DOHH2 (cell line): ENCODE data around the gene CCDC88C.
"Not testable (repeated sequence)": the region's sequence is repeated elsewhere in the genome, so short reads cannot be mapped to it uniquely, and the experiment has no call there.

Experiments
- H3F3A ChIP-seq: fragments of 200-600 bp; sonication (generic), shearing (Covaris generic); 2 replicates; pipeline ENCODE4 v1.6.0; 2016; ENCODE audit warnings: antibody characterized with exemption, mild to moderate bottlenecking; ENCODE audit not compliant: control insufficient read depth, insufficient read depth
- H3K27ac ChIP-seq: fragments of 200-600 bp; sonication (generic); 2 replicates; pipeline ENCODE4 v1.5.1; 2014; ENCODE audit warnings: low read depth, mild to moderate bottlenecking, low read length, moderate library complexity
- H3K27me3 ChIP-seq: fragments of 200-600 bp; sonication (generic); 2 replicates; pipeline ENCODE4 v1.6.1; 2014; ENCODE audit warnings: mild to moderate bottlenecking, low read length, mixed read lengths; ENCODE audit not compliant: control insufficient read depth
- H3K36me3 ChIP-seq: fragments of 200-600 bp; sonication (generic); 2 replicates; pipeline ENCODE4 v1.6.1; 2014; ENCODE audit warnings: mild to moderate bottlenecking, low read length, moderate library complexity, mixed read lengths; ENCODE audit not compliant: control insufficient read depth
- H3K4me1 ChIP-seq: fragments of 200-600 bp; sonication (generic); 2 replicates; pipeline ENCODE4 v1.6.1; 2014; ENCODE audit warnings: mild to moderate bottlenecking, low read length, mixed read lengths; ENCODE audit not compliant: control insufficient read depth
- H3K4me2 ChIP-seq: fragments of 200-600 bp; sonication (generic); 2 replicates; pipeline ENCODE4 v1.6.0; 2014; ENCODE audit warnings: mild to moderate bottlenecking, low read length, moderate library complexity
- H3K4me3 ChIP-seq: fragments of 200-600 bp; sonication (generic); 2 replicates; pipeline ENCODE4 v1.5.1; 2014; ENCODE audit warnings: mild to moderate bottlenecking, low read length, mixed read lengths
- H3K79me2 ChIP-seq: fragments of 200-600 bp; sonication (generic); 2 replicates; pipeline ENCODE4 v1.6.1; 2014; ENCODE audit warnings: mild to moderate bottlenecking, low read length, mixed read lengths; ENCODE audit not compliant: control insufficient read depth
- H3K9me2 ChIP-seq: fragments of 200-600 bp; sonication (generic); replicated peaks from 2 replicates; pipeline ENCODE4 v1.6.1; 2014; ENCODE audit warnings: mild to moderate bottlenecking, low read length, mixed read lengths; ENCODE audit not compliant: control insufficient read depth
- H3K9me3 ChIP-seq: fragments of 200-600 bp; sonication (generic); 2 replicates; pipeline ENCODE4 v1.6.1; 2014; ENCODE audit warnings: antibody characterized with exemption, low read length, mixed read lengths; ENCODE audit not compliant: control insufficient read depth, insufficient read depth
- H4K20me1 ChIP-seq: fragments of 200-600 bp; sonication (generic); 2 replicates; pipeline ENCODE4 v1.6.0; 2014; ENCODE audit warnings: low read depth, mild to moderate bottlenecking, antibody characterized with exemption, low read length, moderate library complexity; ENCODE audit not compliant: control insufficient read depth, insufficient read depth
- EZH2phosphoT487 ChIP-seq: fragments of 200-600 bp; sonication (generic); IDR thresholded peaks from 2 replicates; pipeline ENCODE4 v1.6.1; 2017; ENCODE audit warnings: borderline replicate concordance, mild to moderate bottlenecking, antibody characterized with exemption, low read length, moderate library complexity, mixed read lengths
- TF ChIP-seq, protein P1 (sequence below): fragments of 200-600 bp; sonication (generic); IDR thresholded peaks from one replicate; pipeline ENCODE4 v1.5.1; 2014; ENCODE audit warnings: antibody characterized with exemption, mild to moderate bottlenecking, low read depth, low read length; ENCODE audit not compliant: poor library complexity, severe bottlenecking

CCDC88C gene

GRCh38 chr14:91229005-91229382 lies 188.6 kb downstream of the CCDC88C start:
- no peaks in the 10 kb centered on the region for H3K79me2 ChIP-seq
- no peaks in the 10 kb centered on the region for H3K27me3 ChIP-seq
- H3K4me2 ChIP-seq, result peak overlapping the region; percentile 44
- H3K4me1 ChIP-seq, result peaks cover 50% of the 10 kb centered on the region
- TF ChIP-seq, protein P1, sequence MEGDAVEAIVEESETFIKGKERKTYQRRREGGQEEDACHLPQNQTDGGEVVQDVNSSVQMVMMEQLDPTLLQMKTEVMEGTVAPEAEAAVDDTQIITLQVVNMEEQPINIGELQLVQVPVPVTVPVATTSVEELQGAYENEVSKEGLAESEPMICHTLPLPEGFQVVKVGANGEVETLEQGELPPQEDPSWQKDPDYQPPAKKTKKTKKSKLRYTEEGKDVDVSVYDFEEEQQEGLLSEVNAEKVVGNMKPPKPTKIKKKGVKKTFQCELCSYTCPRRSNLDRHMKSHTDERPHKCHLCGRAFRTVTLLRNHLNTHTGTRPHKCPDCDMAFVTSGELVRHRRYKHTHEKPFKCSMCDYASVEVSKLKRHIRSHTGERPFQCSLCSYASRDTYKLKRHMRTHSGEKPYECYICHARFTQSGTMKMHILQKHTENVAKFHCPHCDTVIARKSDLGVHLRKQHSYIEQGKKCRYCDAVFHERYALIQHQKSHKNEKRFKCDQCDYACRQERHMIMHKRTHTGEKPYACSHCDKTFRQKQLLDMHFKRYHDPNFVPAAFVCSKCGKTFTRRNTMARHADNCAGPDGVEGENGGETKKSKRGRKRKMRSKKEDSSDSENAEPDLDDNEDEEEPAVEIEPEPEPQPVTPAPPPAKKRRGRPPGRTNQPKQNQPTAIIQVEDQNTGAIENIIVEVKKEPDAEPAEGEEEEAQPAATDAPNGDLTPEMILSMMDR, result no peak
- no peak for TF ChIP-seq EZH2phosphoT487
- peak overlapping the region; percentile 37; the same call in 1 of the 2 replicates for H3K4me3 ChIP-seq
- H3K9me2 ChIP-seq, result no peaks in the 10 kb centered on the region
- H4K20me1 ChIP-seq, result no peaks in the 10 kb centered on the region
- peak overlapping the region; percentile 22; the same call in 1 of the 2 replicates for H3K27ac ChIP-seq
- H3F3A ChIP-seq, result 0 out of 2 replicates have a peak, but pooled peaks cover 2% of the 10 kb centered on the region
- H3K36me3 ChIP-seq, result no peaks in the 10 kb centered on the region
- no peaks in the 10 kb centered on the region; the same call in 1 of the 2 replicates for H3K9me3 ChIP-seq

GRCh38 chr14:91228112-91229004 lies 189.3 kb downstream of the CCDC88C start:
- no peaks in the 10 kb centered on the region for H3K36me3 ChIP-seq
- no peaks in the 10 kb centered on the region for H4K20me1 ChIP-seq
- TF ChIP-seq, protein P1, result no peak
- TF ChIP-seq EZH2phosphoT487, result no peak
- no peaks in the 10 kb centered on the region for H3K9me2 ChIP-seq
- peak overlapping the region; percentile 22; the same call in 1 of the 2 replicates for H3K27ac ChIP-seq
- no peaks in the 10 kb centered on the region for H3K79me2 ChIP-seq
- H3K4me2 ChIP-seq, result peak overlapping the region; percentile 44
- peak overlapping the region; percentile 16 for H3K4me3 ChIP-seq
- H3K9me3 ChIP-seq, result no peaks in the 10 kb centered on the region; the same call in 1 of the 2 replicates
- H3F3A ChIP-seq, result 0 out of 2 replicates have a peak, but pooled peaks cover 2% of the 10 kb centered on the region
- H3K27me3 ChIP-seq, result no peaks in the 10 kb centered on the region
- peaks cover 52% of the 10 kb centered on the region for H3K4me1 ChIP-seq

- Histone ChIP-seq H3K4me2 (no peak overlapping the region), H3F3A (0 out of 2 replicates have a peak, but pooled peaks cover 2% of the 10 kb centered on the region), H3K27ac (no peak overlapping the region)
Observed at GRCh38 chr14:91227183-91227628, 190.4 kb downstream of the CCDC88C start.

GRCh38 chr14:91226360-91226759 lies 191.3 kb downstream of the CCDC88C start:
- H3K9me2 ChIP-seq, H3K4me3 ChIP-seq, H3K36me3 ChIP-seq, H3K4me2 ChIP-seq, H3K9me3 ChIP-seq, H3K79me2 ChIP-seq, H3K27ac ChIP-seq, H4K20me1 ChIP-seq, H3F3A ChIP-seq, H3K27me3 ChIP-seq: not testable (repeated sequence)
- H3K4me1 ChIP-seq, result peaks cover 45% of the 10 kb centered on the region

More at GRCh38 chr14:91227183-91227628, 190.4 kb downstream of the CCDC88C start:
- Histone ChIP-seq H3K79me2 (no peaks in the 10 kb centered on the region), H3K4me1 (peaks cover 52% of the 10 kb centered on the region), H3K27me3 (no peaks in the 10 kb centered on the region), H3K9me3 (no peaks in the 10 kb centered on the region; the same call in 1 of the 2 replicates), H3K36me3 (no peaks in the 10 kb centered on the region), H4K20me1 (no peaks in the 10 kb centered on the region), H3K9me2 (no peaks in the 10 kb centered on the region), H3K4me3 (no peak overlapping the region)
- TF ChIP-seq EZH2phosphoT487, result no peak
- TF ChIP-seq, protein P1, result no peak
